RWPE1 (cell line): ENCODE data around the gene PTDSS2.

Experiments
- CTCF ChIA-PET: fragments of 350-600 bp; sonication (Branson Sonifier 250); formaldehyde crosslinking; extraction: SDS; loops from one replicate; lab custom pipeline; 2021; lab: Yijun Ruan, JAX
- POLR2A ChIA-PET: fragments of 400-600 bp; formaldehyde crosslinking; extraction: SDS; loops from one replicate; lab custom pipeline; 2020; ENCODE audit warnings: antibody characterized with exemption; ENCODE audit not compliant: low non-redundant PET; lab: Yijun Ruan, JAX
- DNase-seq: peaks from one replicate; pipeline ENCODE4 v3.0.0; 2012; ENCODE audit warnings: low spot score
- H3K27ac ChIP-seq: fragments of 450-650 bp; 2 replicates; pipeline ENCODE4 v1.5.1; 2017
- CTCF ChIP-seq: fragments of 450-650 bp; conservative IDR thresholded peaks from 2 replicates; pipeline ENCODE4 v1.5.1; 2017; ENCODE audit warnings: low read depth, mild to moderate bottlenecking

The PTDSS2 gene

GRCh38 chr11:497565-498296 lies 47.7 kb downstream of the PTDSS2 start:
- ChIA-PET CTCF (interaction anchor here (0.9 to 1.6 kb wide), 2 partner anchors 21 to 50 kb away, joined by 4 to 5 read pairs; no protein-coding TSS in a partner anchor), POLR2A (no interaction called here)
- H3K27ac ChIP-seq, result peak overlapping the region; percentile 98
- no peak for TF ChIP-seq CTCF
- DNase-seq, result no peak

DNA sequence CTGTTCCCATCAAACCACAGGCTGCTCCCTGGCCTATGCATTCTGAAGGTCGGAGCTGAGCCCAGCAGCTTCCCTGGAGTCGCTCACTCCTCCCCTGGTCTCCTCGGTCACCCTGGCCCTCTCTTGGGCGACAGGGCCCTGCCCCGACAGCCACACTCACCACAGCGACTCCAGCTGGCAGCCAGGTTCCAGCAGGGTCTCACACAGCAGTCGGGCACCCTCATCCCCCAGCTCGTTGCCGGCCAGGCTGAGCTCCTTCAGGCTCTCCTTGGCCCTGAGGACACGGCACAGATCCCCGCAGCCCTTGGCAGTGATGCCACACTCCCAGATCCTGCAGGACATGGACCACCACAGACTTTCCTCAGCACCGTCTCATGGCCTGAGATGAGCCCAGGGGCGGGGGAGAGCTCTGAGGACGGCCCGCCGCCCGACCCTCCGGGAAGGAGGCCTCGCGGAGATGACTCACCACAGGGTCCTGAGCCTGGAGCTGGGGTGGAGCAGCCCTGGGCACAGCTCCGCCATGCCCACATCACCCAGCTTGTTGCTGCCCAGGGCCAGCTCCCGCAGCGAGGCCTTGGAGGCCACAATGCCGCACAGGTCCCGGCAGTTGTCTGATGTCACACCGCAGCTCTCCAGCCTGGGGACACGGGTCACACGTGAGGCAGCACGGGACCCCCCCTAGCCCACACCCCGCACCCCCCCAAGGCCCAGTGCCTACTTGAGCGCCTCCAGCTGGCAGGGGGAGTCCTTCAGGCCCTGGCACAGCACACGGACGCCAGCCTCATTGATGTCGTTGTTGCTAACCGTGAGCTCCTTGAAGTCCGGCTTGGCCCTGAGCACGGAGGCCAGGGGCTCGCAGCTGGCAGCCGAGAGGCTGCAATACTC lies 48.5 kb downstream of the PTDSS2 start:
- ChIA-PET POLR2A (no interaction called here), CTCF (interaction anchor here (0.7 to 1.6 kb wide), 3 partner anchors 20 to 50 kb away, joined by 4 to 6 read pairs (median 5); no protein-coding TSS in a partner anchor)
- DNase-seq, result no peak
- no peak for TF ChIP-seq CTCF
- H3K27ac ChIP-seq, result peak overlapping the region; percentile 98

DNA sequence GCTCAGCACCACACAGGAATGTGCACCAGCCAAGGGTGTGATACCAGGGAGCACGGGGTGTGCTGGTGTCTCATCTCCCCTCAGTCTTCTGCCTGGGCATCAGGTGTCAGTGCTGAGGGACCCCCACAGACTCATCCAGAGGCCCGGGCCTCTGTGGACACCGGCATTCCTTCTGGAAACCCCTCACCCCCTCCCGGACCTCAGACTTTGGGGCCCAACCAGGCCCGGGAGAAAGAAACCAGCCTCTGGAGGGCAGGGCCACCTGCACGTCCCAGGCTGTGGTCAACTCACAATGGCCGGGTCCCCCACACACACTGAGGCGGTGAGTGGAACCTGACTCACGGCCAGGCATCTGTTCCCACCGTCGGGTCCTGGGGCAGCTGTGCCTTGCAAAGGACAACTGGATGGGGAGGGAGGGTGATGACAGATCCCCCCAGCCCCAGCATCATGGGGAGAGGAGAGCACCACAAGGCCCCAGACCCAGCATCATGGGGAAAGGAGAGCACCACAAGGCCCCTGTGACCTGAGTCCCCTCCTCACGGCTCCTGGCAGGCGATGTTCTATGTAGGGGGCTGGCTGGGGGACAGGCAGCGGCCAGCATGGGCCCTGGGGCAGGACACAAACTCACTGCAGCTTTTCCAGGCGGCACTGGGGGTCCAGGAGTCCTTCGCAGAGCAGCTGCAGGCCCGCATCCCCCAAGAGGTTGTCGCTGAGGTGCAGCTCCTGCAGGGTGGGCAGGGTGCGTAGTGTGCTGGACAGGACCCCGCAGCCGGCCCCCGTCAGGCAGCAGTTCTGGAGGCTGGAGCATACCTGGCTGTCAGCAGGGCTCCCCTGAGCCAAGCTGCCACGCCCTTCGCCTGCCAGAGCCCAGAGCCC lies 49.4 kb downstream of the PTDSS2 start:
- ChIA-PET CTCF (interaction anchor here (1.1 to 1.6 kb wide), 3 partner anchors 19 to 20 kb away, joined by 5 to 6 read pairs (median 5); no protein-coding TSS in a partner anchor), POLR2A (no interaction called here)
- DNase-seq, result no peak
- H3K27ac ChIP-seq, result peak overlapping the region; percentile 98
- no peak for TF ChIP-seq CTCF

DNA sequence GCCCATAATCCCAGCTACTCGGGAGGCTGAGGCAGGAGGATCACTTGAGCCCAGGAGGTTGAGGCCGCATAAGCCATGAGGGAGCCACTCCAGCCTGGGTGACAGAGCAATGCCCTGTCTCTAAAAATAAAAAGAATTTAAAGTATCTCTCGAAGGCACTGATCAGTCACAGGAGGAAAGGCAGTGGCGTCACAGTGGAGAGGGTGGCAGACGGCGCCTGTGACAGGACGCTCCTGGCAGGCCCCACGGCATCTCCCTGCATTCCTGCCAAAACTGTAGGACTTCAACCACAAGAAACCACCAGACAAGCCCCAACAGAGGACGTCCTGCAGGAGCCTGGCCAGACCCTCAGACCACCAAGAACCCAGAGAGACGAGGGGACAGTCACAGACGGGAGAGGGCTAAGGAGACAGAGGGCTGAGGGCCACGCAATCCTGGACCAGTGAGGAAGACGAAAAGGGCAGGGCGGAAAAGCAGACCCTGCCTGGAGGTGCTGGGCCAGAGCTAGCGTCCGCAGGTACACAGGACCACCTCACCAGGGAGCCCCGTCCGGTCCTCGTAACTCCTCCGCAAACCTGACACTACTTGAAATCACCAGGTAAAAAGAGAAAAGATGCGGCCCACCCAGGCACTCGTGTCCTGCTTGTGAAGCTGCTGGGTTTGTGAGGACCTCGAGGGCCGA lies 51.1 kb downstream of the PTDSS2 start:
- CTCF ChIA-PET, result interaction anchor here (0.9 to 1.1 kb wide), 2 partner anchors 17 to 18 kb away, joined by 3 to 5 read pairs; no protein-coding TSS in a partner anchor
- DNase-seq, result no peak
- no peak for TF ChIP-seq CTCF
- POLR2A ChIA-PET, result no interaction called here
- peak overlapping the region; percentile 98 for H3K27ac ChIP-seq

- POLR2A ChIA-PET, result no interaction called here
- peak overlapping the region; percentile 98 for H3K27ac ChIP-seq
- CTCF ChIA-PET, result interaction anchor here (0.5 to 0.9 kb wide), 3 partner anchors 9 to 16 kb away, joined by 3 to 4 read pairs (median 3); no protein-coding TSS in a partner anchor
- no peak for TF ChIP-seq CTCF
- DNase-seq, result no peak
These were observed 51.7 kb downstream of the PTDSS2 start for GRCh38 chr11:501683-502287.
